SW480 (cell line): ENCODE results near the gene ARHGAP9.
"Not testable (repeated sequence)": the region's sequence is repeated elsewhere in the genome, so short reads cannot be mapped to it uniquely, and the experiment has no call there.

Experiments
- DNase-seq: peaks from one replicate; pipeline ENCODE4 v3.0.0-alpha.2; 2016; ENCODE audit warnings: low spot score

The ARHGAP9 gene

DNA sequence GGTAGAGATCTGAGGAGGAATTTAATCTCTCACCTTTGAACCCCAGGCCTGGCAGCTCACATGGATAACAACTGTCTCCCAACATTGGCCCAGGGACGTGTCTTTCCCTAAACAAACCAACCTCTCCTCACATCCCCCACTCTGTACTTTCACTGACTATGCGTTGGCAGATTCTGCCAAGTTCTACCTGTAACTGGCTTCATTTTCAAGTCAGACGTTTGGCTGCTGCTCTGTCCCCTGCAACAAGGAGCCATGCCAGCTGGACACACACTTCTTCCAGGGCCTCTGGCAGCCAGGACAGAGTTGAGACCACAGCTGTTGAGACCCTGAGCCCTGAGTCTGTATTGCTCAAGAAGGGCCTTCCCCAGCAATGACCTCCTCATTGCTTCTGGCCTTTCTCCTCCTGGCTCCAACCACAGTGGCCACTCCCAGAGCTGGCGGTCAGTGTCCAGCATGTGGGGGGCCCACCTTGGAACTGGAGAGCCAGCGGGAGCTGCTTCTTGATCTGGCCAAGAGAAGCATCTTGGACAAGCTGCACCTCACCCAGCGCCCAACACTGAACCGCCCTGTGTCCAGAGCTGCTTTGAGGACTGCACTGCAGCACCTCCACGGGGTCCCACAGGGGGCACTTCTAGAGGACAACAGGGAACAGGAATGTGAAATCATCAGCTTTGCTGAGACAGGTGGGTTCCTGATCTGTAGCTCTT, 45.0 kb downstream of the ARHGAP9 start, which contains the start of gene INHBC:
TSS of gene INHBC (plus strand) at position 268 of the 707 bp plus-strand sequence. CDS start at position 371, 103 bp downstream.
- DNase-seq, result no peak

DNA sequence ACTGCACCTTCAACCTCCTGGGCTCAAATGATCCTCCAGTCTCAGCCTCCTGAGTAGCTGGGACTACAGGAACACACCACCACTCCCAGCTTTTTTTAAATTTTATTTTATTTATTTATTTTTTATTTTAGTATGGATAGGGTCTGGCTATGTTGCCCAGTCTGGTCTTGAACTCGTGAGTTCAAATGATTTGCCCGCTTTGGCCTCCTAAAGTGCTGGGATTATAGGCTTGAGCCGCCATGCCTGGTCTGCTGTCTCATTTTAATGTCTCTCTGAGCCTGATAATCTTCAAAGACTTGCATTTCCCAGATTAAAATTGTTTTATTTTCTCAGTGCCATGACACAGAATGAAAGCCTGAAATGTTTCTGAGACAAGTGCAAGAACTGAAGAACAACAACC, 46.3 kb downstream of the ARHGAP9 start:
- DNase-seq, result no peak

DNA sequence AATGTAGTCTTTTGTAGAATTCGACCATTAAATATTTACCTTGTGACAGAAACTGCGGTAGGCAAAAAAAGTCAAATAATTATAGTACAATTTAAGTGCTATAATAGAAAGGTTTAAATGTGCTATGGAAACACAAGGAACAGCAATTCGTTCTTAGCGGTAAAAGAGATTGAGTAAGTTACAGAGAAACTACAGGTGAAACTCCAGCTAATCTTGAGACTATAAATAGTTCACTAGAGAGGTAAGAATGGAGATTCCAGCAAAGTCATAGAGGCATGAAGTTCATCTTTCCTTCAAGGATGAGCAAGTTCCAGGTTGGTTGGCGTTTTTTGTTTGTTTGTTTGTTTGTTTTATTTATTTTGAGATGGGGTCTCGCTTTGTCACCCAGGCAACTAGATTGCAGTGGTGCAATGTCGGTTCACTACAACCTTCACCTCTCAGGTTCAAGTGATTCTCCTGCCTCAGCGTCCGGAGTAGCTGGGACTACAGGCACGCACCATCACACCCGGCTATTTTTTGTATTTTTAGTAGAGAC, 47.9 kb downstream of the ARHGAP9 start:
- no peak for DNase-seq

DNA sequence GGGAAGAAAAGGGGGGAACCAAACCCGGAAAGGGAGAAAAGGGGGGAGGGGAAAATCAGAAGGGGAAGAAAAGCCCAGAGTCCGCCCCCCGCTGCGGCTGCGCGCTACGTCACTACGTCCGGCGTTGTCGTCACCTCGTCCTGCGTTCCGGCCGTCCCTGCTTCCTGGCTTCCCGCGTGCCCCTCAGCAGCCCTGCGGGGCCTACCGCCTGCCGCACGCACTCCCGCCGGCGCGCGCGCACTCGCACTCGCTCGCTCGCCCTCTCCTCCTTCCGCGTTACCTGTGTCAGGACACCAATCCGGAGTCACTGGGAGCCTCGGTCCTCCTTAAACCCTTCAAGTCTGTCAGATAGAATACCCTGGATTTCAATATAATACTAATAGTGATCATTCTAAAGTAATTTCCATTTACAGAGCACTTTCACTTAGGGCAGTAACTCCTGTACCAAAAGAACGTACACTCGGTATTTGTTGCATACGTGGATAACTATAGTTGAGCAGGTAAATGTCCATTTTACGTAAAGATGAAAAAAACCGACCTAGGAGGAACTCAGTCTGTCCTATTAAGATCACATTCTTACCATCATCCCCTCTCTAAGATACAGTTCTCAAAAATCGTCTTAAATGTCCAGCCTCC, 48.6 kb downstream of the ARHGAP9 start, which contains the start of gene R3HDM2:
TSS of gene R3HDM2 (minus strand) at position 113 of the 636 bp plus-strand sequence. CDS start 120,615 bp downstream, outside the sequence.
- DNase-seq, result peak; percentile 97

DNA sequence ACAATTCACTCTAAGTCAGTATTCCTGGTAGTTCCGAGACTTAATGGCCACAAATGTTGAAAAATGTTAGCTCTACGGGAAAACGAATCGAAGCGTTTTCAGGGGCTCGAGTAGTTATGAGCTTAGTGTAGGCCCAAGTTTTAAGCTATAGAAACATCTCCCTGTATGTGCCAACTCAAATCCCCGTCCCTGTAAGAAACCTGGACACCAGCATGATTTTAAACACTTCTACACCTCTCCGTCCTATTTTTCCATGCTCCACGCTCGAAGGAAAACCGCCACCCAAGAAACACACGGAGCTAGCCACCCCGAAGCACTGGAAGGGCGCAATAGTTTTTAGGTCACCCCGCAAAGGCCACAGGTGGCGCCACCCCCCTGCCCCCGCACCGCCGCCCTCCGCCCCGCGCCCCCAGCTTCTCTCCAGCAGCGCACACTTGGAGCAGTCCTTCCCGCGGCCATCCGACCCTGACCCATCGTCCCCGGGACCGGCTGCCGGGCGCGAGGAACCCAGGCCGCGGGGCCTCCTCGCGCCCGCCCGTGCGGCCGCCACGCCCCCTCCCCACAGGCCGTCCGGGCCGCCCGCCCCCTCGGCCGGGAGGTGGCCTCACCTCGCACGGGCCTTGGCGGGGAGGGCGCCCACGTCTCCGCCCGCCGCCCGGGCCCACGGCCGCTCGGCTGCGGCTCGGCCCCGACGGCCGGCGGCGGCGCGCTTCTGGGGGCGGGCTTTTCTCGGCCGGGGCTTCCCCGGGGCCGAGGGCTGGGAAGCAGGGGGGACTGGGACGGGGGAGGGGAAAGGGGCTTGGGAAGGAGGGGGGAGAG, 49.3 kb downstream of the ARHGAP9 start:
- DNase-seq, result peak; percentile 46

DNA sequence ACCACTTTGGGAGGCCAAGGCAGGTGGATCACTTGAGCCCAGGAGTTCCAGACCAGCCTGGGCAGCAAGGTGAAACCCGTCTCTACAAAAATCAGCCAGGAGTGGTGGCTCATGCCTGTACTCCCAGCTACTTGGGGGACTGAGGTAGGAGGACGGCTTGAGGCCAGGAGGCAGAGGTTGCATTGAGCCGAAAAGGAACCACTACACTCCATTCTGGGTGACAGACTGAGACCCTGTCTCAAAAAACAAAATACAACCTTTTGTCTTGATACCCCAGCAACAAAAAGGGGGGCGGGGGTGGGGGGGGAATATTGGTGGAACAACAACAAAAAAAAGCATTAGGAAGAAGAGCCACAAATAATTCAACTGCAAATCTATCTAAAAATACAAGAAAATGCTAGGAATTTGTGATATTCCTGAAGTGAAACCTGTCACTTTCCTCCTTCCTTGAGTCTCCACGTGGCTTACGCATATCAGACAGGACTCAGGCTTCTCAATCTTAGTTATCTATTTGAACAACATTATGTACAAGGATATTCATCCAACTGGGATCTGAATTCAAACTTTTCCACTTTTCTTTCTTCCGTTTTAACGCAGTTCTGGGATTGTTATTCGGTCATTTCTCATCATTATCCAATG, 50.1 kb downstream of the ARHGAP9 start:
- peak; percentile 23 for DNase-seq

DNA sequence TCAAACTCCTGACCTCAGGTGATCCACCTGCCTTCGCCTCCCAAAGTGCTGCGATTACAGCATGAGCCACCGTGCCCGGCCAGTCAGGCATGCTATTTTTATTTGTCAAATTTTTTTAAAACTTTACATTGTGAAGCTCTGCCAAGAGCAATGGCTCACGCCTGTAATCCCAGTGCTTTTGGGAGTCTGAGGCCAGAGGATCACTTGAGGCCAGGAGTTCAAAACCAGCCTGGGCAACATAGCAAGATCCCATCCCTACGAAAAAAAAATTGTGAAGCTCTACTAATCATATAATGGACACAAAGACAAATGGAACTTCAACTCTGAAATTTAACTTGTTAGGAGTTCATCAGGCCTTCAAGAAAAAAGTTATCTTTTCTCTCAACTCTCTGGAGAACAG, 50.7 kb downstream of the ARHGAP9 start:
- no peak for DNase-seq

DNA sequence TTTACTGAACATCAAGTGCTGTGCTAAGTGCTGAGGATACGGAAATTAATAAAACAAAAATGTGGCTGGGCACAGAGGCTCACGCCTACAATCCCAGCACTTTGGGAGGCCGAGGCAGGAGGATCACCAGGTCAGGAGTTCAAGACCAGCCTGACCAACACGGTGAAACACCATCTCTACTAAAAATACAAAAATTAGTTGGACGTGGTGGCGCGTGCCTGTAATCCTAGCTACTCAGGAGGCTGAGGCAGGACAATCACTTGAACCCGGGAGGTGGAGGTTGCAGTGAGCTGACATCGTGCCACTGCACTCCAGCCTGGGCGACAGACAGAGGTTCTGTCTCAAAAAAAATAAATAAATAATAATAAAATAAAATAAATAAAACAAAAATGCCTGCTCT, 52.7 kb downstream of the ARHGAP9 start:
- not testable (repeated sequence) for DNase-seq
